22Rv1 (cell line): ENCODE measurements around the gene DZIP1L.
"Not testable (repeated sequence)": the region's sequence is repeated elsewhere in the genome, so short reads cannot be mapped to it uniquely, and the experiment has no call there.

Experiments used
- H3K27ac ChIP-seq: fragments of 450-650 bp; 2 replicates; pipeline ENCODE4 v1.5.1; 2017
- ZFX ChIP-seq: fragments of 450-650 bp; IDR thresholded peaks from 2 replicates; pipeline ENCODE4 v1.6.1; 2017; ENCODE audit warnings: antibody characterized with exemption, borderline replicate concordance
- TF ChIP-seq, protein P1 (sequence below): fragments of 450-650 bp; IDR thresholded peaks from 2 replicates; pipeline ENCODE4 v1.5.1; 2017; ENCODE audit warnings: mild to moderate bottlenecking

The DZIP1L gene

DNA sequence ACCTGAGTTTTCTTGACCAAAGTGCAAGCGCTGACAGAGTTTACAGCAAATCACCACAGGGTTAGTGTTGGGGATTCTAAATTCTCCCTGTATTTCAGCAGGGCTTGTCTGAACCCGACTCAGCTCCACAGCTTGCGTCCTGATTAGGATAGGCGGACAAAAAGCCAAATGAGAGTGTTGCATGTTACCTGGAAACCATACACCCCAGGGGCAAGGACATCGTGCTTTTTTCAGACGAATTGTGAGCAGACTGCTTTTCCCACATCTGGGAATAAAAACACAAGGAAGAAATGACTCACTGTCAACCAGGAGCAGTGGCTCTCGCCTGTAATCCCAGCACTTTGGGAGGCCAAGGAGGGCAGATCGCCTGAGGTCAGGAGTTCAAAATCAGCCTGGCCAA is 3.0 kb downstream of the DZIP1L start:
- no peak overlapping the region for H3K27ac ChIP-seq
- TF ChIP-seq ZFX, result no peak
- TF ChIP-seq, protein P1, sequence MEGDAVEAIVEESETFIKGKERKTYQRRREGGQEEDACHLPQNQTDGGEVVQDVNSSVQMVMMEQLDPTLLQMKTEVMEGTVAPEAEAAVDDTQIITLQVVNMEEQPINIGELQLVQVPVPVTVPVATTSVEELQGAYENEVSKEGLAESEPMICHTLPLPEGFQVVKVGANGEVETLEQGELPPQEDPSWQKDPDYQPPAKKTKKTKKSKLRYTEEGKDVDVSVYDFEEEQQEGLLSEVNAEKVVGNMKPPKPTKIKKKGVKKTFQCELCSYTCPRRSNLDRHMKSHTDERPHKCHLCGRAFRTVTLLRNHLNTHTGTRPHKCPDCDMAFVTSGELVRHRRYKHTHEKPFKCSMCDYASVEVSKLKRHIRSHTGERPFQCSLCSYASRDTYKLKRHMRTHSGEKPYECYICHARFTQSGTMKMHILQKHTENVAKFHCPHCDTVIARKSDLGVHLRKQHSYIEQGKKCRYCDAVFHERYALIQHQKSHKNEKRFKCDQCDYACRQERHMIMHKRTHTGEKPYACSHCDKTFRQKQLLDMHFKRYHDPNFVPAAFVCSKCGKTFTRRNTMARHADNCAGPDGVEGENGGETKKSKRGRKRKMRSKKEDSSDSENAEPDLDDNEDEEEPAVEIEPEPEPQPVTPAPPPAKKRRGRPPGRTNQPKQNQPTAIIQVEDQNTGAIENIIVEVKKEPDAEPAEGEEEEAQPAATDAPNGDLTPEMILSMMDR, result no peak

DNA sequence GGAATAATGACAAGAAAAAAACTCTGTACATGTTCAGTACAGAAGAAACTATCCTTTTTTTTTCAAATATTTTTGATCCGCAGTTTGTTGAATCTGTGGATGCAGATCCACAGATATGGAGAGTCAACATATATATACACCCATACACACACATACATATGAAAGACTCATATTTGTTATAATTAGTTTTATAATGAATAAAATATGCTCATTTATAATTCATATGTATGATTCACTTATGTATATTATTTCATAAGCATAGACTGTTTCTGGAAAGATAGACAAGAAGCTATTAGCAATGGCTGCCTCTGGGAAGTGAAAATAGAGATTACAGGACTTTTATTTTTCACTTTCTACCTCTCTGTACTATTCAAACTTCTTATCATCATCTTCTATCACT is 9.8 kb downstream of the DZIP1L start:
- TF ChIP-seq ZFX, result no peak
- TF ChIP-seq, protein P1, result no peak

DNA sequence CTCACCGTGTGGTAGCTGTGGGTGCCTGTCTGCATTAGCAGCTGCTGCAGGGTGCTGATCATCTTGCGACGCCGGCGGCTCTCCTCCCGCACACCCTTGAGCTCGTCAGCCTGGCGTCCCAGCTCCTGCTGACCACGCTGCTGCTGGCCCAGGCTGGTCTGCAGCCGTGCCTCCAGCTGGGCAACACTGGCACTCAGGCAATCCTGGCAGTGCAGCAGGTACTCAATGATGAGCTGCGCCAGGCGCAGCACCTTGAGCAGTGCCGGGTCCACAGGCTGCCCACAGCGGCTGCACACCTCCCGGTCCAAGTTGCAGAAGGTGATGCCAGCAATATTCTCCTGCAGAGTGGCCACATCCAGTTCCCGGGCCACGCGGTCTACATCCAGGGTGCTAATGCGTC is 11.9 kb downstream of the DZIP1L start:
- TF ChIP-seq, protein P1, result no peak
- no peak for TF ChIP-seq ZFX
- no peak overlapping the region for H3K27ac ChIP-seq

More for the DNA sequence above, 9.8 kb downstream of the DZIP1L start:
- no peak overlapping the region for H3K27ac ChIP-seq

DNA sequence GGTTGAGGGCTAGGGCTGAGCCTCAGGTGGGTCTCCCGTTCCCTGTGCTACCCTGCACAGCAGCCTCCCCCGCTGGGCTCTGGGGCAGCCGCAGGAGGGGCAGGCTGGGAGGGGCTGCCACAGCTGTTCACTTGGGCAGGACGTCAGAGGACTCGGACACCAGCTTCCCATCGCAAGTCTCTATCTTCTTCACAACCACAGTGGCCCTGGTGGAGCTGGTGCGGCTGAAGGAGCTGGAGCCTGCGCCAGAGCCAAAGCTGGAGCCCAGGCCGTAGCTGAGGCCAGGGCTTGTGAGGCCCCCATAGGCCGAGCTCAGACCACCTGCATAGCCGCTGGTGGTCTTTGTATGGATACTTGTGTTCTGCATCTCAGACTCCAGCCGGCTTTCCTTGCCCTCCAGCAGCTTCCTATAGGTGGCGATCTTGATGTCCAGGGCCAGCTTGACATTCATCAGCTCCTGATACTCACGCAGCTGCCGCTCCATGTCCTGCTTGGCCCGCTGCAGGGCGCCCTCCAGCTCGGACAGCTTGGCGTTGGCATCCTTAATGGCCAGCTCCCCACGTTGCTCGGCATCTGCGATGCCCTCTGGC is 14.0 kb downstream of the DZIP1L start:
- TF ChIP-seq, protein P1, result peak; percentile 46
- H3K27ac ChIP-seq, result not testable (repeated sequence)

DNA sequence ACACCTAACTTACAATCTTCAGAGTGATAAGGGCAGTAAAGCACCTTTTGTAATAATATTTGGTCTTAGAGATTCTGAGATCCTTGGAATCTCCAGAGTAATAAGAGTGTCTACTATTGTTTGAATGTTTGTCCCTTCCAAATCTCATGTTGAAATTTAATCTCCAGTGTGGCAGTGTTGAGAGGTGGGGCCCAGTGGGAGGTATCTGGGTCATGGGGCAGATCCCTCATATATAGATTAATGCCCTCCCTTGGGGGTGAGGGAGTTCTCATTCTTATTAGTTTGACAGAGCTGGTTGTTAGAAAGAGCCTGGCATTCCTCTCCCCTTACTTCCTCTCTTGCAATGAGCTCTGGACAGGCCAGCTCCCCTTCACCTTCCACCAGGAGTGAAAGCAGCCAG is 16.0 kb downstream of the DZIP1L start:
- H3K27ac ChIP-seq, result no peak overlapping the region
- TF ChIP-seq, protein P1, result no peak
- no peak for TF ChIP-seq ZFX

DNA sequence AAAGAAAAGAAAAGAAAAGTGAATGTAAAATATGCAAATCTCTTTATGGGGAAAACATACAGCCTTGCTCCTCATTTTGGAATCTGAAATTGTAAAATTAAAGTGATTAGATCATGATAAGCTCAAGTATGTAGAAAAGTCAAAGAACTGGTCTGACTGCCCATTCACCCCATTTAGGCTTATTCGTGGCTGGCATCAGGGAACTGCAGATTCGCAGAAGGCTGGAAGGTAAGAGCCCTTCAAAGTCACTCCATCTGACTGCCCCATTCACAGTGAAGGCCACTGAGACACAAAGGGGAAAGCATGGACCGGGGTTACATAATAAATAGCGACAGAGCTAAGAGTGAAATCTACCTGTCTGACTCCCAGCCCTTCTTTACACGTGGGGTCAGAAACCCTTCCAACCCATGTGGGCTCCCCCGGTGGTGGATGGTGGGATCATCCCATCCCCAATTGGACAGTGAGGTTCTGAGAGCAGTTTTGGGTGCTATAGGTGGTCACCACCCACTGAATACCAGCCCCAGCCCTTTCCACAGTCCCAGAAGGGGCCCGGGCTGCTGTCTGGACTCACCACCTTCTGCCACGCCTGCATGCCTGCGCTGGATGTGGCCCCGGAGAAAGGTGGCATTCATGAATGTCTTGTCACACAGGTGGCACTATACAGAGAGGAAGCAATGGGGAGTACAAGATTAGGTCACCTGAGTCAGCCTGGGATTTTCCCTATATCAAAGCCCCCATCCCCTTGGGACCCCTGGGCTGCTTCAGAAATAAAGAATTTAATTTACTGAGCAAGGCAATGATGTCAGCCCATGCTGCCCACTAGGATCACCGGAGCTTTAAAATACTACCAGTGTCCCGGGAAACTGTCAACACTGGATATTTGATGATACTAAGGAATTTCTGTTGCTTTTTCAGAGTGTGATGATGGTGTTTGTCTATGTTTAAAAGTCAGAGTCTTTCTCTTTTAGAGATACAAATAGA is 17.9 kb downstream of the DZIP1L start:
- no peak for TF ChIP-seq ZFX
- TF ChIP-seq, protein P1, result peak; percentile 25
- no peak overlapping the region for H3K27ac ChIP-seq

DNA sequence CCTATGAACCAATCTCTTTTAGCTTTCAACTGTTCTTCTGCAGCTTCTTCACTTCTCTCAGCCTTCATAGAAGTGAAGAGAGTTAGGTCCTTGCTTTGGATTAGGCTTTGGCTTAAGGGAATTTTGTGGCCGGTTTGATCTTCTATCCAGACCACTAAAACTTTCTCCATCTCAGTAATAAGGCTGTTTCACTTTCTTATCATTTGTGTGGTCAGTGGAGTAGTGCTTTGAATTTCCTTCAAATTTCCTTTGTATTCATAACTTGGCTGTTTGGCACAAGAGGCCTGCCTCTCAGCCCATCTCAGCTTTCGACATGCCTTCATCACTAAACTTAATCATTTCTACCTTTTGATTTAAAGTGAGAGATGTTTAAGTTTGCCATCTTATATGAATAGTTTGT is 21.7 kb downstream of the DZIP1L start:
- H3K27ac ChIP-seq, result no peak overlapping the region
- TF ChIP-seq ZFX, result no peak
- TF ChIP-seq, protein P1, result no peak
